ENCODE data around the gene SLIT3. TPM values are rescaled to one million over a fixed set of nuclear protein-coding genes. Genes with fewer than 3 reads are reported as not detected.

Gene SLIT3
- total RNA-seq, 1 experiment from 2014 or later: 0.10 TPM

DNA sequence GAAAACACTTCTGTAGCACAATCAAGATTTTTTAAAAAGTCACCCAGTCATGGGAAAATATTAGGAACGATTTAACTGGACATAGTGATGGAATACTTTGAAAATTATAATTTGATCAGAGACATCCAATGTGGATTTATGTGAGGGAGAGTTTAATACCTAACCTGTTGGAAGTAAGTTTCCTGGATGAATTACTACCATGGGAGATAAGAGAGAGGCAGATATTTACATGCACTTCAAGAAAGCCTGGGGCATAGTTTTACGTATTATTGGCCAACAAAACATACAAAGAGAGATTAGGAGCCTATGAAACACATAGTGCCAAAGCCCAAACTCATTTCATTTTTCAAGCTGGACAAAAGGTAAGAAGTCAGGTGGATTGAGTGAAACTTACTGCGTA lies 336.8 kb downstream of the SLIT3 start:
- POLR2A ChIA-PET: no interaction called here
- Histone ChIP-seq H3K4me2 (ENCODE audit: low read length) (no peak overlapping the region), H3K79me2 (ENCODE audit: insufficient read depth, low read length) (no peaks in the 10 kb centered on the region), H2AFZ (ENCODE audit: low read depth, low read length, poor library complexity, severe bottlenecking) (no peak overlapping the region), H3K36me3 (ENCODE audit: control insufficient read depth in 1 of 2, insufficient read depth in 2 of 2, low read length in 2 of 2) (no peaks in the 10 kb centered on the region), H3K9ac (ENCODE audit: low read length) (no peak overlapping the region), H4K20me1 (ENCODE audit: insufficient read depth) (no peaks in the 10 kb centered on the region), H3K27me3 (ENCODE audit: insufficient read depth, low read length) (peaks cover 50% of the 10 kb centered on the region), H3K9me3 (ENCODE audit: control insufficient read depth in 1 of 2, insufficient read depth in 1 of 2, low read depth in 1 of 2, low read length in 2 of 2) (no peaks in the 10 kb centered on the region), H3K4me1 (ENCODE audit: control insufficient read depth in 1 of 2, insufficient read depth in 2 of 2, low read length in 2 of 2) (no peaks in the 10 kb centered on the region), H3K27ac (ENCODE audit: low read depth, low read length) (no peak overlapping the region), H3K9me2 (ENCODE audit: insufficient read depth) (no peaks in the 10 kb centered on the region), H3K4me3 (replicated peaks in 1 of 2; ENCODE audit: low read depth in 1 of 2, low read length in 2 of 2) (no peak overlapping the region)
- TF ChIP-seq ZNF274 (IDR thresholded peaks at IDR 0.05; ENCODE audit: low read depth, low read length) (no peak), TCF7L2 (IDR thresholded peaks at IDR 0.05; ENCODE audit: borderline replicate concordance, extremely low read depth, insufficient read depth, insufficient read length) (no peak), YY1 (IDR thresholded peaks at IDR 0.05; ENCODE audit: extremely low read depth, insufficient replicate concordance, low read depth, low read length) (no peak), SIN3A (IDR thresholded peaks at IDR 0.05; ENCODE audit: low read depth) (no peak), RAD21 (IDR thresholded peaks at IDR 0.05; ENCODE audit: low read depth) (no peak), EZH2 (IDR thresholded peaks at IDR 0.05) (no peak), ZFX (IDR thresholded peaks at IDR 0.05) (no peak), SP1 (IDR thresholded peaks at IDR 0.05; ENCODE audit: low read depth) (no peak), CEBPB (IDR thresholded peaks at IDR 0.05; ENCODE audit: low read depth) (no peak), ELF1 (IDR thresholded peaks at IDR 0.05; ENCODE audit: borderline replicate concordance, low read depth) (no peak), EZH2phosphoT487 (IDR thresholded peaks at IDR 0.05; ENCODE audit: borderline replicate concordance) (no peak), POLR2A (IDR thresholded peaks at IDR 0.05; ENCODE audit: borderline replicate concordance, extremely low read depth, insufficient read depth, insufficient read length) (no peak), SRF (IDR thresholded peaks at IDR 0.05; ENCODE audit: low read depth) (no peak)
- TF ChIP-seq, protein P1, sequence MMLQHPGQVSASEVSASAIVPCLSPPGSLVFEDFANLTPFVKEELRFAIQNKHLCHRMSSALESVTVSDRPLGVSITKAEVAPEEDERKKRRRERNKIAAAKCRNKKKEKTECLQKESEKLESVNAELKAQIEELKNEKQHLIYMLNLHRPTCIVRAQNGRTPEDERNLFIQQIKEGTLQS (IDR thresholded peaks at IDR 0.05): no peak
- TF ChIP-seq, protein P2, sequence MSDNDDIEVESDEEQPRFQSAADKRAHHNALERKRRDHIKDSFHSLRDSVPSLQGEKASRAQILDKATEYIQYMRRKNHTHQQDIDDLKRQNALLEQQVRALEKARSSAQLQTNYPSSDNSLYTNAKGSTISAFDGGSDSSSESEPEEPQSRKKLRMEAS (IDR thresholded peaks at IDR 0.05): no peak
- TF ChIP-seq, protein P3, sequence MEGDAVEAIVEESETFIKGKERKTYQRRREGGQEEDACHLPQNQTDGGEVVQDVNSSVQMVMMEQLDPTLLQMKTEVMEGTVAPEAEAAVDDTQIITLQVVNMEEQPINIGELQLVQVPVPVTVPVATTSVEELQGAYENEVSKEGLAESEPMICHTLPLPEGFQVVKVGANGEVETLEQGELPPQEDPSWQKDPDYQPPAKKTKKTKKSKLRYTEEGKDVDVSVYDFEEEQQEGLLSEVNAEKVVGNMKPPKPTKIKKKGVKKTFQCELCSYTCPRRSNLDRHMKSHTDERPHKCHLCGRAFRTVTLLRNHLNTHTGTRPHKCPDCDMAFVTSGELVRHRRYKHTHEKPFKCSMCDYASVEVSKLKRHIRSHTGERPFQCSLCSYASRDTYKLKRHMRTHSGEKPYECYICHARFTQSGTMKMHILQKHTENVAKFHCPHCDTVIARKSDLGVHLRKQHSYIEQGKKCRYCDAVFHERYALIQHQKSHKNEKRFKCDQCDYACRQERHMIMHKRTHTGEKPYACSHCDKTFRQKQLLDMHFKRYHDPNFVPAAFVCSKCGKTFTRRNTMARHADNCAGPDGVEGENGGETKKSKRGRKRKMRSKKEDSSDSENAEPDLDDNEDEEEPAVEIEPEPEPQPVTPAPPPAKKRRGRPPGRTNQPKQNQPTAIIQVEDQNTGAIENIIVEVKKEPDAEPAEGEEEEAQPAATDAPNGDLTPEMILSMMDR (IDR thresholded peaks at IDR 0.05 in 2 of 3, conservative IDR thresholded peaks at IDR 0.05 in 1 of 3; ENCODE audit: borderline replicate concordance in 1 of 3, insufficient read depth in 1 of 3, low read depth in 2 of 3, low read length in 2 of 3): no peak
- TF ChIP-seq, protein P4, sequence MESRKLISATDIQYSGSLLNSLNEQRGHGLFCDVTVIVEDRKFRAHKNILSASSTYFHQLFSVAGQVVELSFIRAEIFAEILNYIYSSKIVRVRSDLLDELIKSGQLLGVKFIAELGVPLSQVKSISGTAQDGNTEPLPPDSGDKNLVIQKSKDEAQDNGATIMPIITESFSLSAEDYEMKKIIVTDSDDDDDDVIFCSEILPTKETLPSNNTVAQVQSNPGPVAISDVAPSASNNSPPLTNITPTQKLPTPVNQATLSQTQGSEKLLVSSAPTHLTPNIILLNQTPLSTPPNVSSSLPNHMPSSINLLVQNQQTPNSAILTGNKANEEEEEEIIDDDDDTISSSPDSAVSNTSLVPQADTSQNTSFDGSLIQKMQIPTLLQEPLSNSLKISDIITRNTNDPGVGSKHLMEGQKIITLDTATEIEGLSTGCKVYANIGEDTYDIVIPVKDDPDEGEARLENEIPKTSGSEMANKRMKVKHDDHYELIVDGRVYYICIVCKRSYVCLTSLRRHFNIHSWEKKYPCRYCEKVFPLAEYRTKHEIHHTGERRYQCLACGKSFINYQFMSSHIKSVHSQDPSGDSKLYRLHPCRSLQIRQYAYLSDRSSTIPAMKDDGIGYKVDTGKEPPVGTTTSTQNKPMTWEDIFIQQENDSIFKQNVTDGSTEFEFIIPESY (IDR thresholded peaks at IDR 0.05; ENCODE audit: extremely low read depth, insufficient replicate concordance, low read length): no peak
- TF ChIP-seq, protein P5, sequence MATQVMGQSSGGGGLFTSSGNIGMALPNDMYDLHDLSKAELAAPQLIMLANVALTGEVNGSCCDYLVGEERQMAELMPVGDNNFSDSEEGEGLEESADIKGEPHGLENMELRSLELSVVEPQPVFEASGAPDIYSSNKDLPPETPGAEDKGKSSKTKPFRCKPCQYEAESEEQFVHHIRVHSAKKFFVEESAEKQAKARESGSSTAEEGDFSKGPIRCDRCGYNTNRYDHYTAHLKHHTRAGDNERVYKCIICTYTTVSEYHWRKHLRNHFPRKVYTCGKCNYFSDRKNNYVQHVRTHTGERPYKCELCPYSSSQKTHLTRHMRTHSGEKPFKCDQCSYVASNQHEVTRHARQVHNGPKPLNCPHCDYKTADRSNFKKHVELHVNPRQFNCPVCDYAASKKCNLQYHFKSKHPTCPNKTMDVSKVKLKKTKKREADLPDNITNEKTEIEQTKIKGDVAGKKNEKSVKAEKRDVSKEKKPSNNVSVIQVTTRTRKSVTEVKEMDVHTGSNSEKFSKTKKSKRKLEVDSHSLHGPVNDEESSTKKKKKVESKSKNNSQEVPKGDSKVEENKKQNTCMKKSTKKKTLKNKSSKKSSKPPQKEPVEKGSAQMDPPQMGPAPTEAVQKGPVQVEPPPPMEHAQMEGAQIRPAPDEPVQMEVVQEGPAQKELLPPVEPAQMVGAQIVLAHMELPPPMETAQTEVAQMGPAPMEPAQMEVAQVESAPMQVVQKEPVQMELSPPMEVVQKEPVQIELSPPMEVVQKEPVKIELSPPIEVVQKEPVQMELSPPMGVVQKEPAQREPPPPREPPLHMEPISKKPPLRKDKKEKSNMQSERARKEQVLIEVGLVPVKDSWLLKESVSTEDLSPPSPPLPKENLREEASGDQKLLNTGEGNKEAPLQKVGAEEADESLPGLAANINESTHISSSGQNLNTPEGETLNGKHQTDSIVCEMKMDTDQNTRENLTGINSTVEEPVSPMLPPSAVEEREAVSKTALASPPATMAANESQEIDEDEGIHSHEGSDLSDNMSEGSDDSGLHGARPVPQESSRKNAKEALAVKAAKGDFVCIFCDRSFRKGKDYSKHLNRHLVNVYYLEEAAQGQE (IDR thresholded peaks at IDR 0.05; ENCODE audit: low read depth): no peak
- DNase-seq (ENCODE audit: low read depth, low spot score) (no peak), ATAC-seq (no peak)
- CTCF ChIA-PET: no interaction called here
- intact Hi-C loops (cut with micrococcal nuclease): no loop called here
- no TSS peak for BruUV-seq (replicated peaks)
- RAD21 ChIA-PET (ENCODE audit: low non-redundant PET in 1 of 2, low total read pairs in 2 of 2, uncharacterized antibody in 2 of 2, unreplicated experiment in 2 of 2): no interaction called here

Measured in HCT116 (cell line).